Panc1 (cell line): ENCODE data around the gene MRPS27.

Experiments used
- CTCF ChIP-seq: fragments of 450-650 bp; IDR thresholded peaks from 2 replicates; pipeline ENCODE4 v1.5.1; 2017; ENCODE audit warnings: mild to moderate bottlenecking
- REST ChIP-seq, 2 experiments: IDR thresholded peaks; 2 replicates each; pipeline ENCODE4 v1.6.1; 2011 to 2012; ENCODE audit warnings: low read depth in 2 of 2, control low read depth in 1 of 2, low read length in 1 of 2, mild to moderate bottlenecking in 1 of 2, moderate library complexity in 1 of 2; ENCODE audit not compliant: insufficient read depth in 1 of 2

- no peak for TF ChIP-seq CTCF
- no peak for TF ChIP-seq REST (IDR thresholded peaks at IDR 0.05; ENCODE audit: insufficient read depth in 1 of 2, low read depth in 2 of 2, low read length in 1 of 2)
Observed at GRCh38 chr5:72351376-72351775, 31.3 kb upstream of the MRPS27 start.
